ENCODE measurements around the gene ARHGEF39.

Gene ARHGEF39

DNA sequence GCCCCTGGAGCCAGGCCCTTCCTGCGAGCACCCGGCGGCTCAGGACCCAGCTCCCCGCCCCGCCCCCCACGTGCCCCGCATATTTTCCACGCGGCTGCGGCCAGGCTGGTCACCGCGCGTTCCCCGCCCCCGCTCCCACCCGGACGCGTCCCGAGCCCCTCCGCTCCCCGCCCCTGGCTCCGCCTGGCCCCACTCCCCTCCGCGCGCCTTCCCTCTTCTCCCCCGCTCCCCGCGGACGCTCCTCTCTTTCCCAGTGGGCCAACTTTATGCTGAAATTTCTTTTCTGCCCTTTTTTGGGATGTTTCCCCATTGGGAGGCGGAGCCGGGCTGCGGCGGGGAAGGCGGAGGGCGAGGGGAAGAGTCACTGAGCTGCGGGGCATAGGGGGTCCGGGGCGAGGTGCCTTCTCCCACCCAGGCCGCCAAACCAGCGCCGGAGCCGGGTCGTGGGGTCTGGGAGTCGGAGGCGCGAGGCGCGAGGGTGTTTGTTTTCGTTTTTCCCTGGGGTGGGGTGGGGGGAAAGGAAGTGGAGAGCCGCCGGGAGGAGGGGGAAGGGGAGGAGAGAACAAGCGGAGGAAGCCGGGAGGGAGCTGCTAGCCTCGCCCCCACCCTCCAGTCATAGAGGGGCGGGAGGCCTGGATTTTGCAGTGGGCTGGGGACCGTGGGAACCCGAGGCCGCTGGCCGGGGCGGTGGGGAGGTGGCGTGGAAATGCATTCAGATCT is 25.8 kb upstream of the ARHGEF39 start:
- DNase-seq: peak in 1 of 2 experiments; percentile 36

GRCh38 chr9:35690294-35690613 is 25.3 kb upstream of the ARHGEF39 start:
- peak in 1 of 2 experiments; percentile 33 for DNase-seq

DNA sequence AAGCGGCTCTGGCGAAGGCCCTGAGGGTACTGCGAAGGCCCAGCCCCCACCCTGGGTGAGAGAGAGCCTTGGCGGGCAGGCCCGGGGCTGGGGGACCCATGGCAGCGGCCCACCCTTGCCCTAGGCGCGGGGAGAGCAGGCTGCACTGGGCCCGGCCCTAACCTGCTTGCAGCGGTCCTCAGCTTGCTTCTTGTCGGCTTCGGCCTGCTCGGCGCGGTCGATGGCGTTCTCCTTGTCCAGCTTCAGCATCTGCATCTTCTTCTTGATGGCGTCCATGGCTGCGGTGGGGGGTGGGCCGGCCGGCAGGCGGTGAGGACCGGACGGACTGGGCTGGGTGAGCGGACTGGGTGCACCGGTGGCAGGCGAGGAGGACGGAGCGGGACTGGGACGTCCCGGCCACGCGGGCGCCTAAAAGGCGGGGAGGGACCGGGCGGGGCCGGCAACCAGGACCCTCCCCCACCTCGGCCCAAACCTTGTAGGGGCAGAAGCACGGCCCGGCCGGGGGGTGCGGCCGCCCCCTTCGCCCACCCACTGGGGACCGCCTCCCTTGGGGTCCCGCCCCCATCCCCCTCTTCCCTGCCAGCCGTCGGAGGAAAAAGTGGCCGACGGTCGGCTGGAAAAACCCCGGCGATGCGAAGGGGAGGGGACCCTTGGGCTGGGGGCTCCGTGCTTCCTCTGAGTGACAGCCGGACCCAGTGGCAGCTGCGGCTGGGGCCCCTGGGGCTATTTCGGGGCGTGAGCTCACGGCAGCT is 24.7 kb upstream of the ARHGEF39 start, which contains the start of gene TPM2:
Gene TPM2, minus strand, starts transcription at position 384 of the 752 bp plus-strand sequence. Its CDS starts 108 bp downstream, at position 276.
- DNase-seq: peak in 1 of 2 experiments; percentile 68

DNA sequence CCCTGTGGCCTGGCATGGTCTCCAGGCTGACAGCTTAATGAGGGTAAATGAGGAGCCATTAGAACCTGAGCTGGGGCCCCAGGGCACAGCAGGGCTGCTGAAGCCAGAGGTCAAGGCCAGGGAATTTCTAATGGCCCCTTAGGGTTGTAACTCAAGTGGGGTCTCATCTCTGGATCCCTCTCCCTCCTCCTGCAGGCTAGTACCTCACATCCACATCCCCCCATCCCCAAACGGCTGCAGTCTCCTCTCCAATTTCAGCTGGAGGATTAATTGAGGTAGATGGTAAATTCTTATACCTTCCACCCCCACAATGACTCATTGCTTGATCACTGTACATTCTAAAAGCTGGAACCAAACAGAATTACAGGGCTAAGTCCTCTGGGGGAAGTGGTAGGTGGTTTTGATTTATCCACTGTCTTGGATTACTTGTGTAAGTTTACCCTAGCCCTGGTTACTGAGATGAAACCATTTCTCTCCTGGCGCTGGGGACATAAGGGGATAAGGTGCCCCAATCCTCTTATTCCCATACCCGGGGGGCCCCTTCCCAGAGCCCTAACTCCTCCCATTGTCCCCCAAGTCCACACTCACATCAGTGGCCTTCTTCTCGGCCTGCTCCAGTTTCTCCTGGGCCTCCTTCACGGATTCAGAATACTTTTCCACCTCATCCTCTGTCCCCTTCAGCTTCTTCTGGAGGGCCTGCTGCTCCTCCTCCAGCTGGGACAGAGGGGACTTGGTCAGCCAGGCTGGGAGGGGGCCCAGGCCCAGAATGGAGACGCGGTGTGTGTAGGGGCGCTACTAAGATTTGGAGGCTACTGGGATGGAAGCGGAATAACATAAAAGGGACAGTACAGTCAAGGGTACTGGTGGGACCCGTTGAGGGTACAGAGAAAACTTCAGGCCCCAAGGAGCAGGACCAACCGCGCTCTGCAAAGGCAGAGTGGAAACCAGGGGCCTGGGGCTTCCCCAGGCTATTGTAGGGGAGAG is 23.9 kb upstream of the ARHGEF39 start:
- DNase-seq: no peak

- no peak for DNase-seq
Measured at GRCh38 chr9:35687972-35688557, 23.1 kb upstream of the ARHGEF39 start.

DNA sequence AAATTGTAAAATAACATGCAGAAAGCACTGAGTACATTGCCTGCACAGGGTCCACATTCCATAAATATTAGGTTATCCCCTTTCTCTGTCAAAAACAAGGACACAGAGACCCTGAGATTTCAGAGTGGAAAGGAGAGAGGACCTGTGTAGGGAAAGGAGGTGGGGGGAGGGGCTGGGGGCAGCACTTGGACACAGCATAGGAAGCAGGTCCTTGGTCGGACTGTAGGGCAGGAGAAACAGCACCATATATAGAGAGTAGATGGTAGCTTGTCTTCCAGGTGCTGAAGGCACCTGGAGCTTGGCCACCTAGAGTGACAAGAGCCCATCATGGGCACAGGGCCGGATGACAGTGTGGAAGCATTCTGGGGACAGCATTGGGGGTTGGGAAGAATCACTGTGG is 22.3 kb upstream of the ARHGEF39 start:
- DNase-seq: no peak

DNA sequence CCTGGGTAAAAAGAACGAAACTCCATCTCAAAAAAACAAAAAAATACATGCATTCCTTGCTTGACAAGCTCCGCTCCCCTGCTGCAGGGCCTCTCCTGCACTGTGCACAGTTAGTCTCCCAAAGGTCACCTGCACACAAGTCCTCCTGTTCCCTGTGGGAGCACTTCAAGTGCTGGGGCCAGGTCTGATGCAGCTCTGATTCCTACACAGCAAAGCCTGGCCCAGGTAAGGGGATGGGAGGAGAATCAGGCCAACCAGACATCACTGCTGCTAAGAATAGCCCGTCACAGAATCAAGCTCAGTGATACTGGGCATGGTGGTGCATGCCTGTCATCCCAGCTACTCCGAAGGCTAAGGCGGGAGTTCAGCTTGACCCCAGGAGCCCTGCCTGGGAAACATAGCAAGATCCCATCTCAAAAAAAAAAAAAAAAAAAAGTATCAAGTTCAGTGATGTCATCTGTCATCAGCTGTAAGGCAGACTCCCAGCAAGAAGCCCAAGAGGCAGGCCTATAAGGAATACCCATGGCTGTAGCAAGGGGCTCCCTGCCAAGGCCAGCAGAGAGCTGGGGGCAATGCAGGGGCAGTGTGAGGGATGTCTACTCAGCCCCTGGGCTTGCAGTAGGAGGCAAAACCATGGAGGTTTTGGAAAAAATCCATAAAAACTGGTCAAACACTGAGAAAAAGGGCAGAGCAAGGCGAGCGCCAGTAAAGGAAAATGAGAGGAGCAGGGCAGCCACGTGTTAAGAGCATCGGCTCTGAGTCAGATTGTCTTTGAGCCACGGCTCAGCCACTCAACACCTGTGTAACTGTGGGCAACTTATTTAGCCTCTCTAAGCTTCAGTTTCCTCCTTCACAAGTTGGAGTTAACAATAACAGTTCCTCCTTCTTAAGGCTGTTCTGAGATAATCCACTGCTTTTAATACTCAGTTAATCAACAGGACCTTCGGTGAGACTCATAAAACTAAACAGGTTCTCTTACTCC is 21.5 kb upstream of the ARHGEF39 start:
- DNase-seq: no peak

DNA sequence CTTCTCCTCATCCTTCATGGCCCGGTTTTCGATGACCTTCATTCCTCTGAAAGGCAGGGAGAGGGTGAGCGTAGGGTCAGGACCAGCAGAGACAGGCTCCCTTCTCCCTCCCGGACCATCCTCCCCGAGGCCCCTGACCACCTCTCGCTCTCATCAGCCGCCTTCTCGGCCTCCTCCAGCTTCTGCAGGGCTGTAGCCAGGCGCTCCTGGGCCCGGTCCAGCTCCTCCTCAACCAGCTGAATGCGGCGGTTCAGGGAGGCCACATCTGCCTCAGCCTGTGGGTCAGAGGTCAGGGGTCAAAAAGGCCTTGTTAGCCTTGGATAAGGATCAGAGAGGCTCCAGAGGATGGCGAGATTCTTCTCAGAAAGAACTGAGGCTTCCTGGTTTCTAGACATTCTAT is 20.5 kb upstream of the ARHGEF39 start:
- DNase-seq: no peak

- no peak for DNase-seq
Measured at GRCh38 chr9:35684921-35685320, 19.9 kb upstream of the ARHGEF39 start.

GRCh38 chr9:35683323-35683722 is 18.3 kb upstream of the ARHGEF39 start:
- no peak for DNase-seq

DNA sequence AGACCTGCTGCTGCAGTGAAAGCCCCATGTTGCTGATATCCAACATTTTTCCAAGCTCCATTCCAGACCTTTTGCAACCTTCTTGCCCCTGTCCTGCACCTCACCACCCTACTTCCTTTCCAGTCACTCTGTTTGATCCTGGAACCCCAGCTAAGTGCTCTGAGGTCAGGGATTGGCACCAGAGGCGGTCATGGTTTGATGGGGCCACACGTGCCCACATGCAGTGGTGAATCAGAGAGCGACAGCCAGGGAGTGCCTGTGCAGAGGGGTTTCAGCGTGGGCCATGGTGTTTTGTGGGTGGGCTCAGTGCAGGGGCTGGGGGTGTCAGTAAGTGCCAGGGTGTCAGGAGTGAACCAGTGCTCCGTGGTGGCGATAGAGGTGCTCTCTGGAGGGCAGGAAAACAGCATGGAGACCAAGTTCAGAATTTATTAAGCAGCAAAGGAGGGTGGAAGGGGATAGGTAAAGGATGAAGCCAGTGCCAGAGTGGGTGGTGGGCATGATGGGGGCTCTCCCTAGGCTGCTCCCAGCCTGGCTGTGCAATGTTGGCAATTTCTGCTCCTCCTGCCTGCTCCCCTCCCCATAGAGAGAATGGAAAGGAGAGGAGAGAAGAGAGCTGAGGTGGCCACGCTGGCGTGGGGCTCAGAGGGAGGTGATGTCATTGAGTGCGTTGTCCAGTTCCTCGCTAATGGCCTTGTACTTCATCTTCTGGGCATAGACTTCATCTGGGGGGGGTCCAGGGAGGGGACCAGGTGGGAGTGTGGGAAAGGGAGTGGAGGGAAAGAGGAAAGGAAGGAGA is 17.7 kb upstream of the ARHGEF39 start:
- no peak for DNase-seq

GRCh38 chr9:35682051-35682450 is 17.1 kb upstream of the ARHGEF39 start:
- DNase-seq: no peak

DNA sequence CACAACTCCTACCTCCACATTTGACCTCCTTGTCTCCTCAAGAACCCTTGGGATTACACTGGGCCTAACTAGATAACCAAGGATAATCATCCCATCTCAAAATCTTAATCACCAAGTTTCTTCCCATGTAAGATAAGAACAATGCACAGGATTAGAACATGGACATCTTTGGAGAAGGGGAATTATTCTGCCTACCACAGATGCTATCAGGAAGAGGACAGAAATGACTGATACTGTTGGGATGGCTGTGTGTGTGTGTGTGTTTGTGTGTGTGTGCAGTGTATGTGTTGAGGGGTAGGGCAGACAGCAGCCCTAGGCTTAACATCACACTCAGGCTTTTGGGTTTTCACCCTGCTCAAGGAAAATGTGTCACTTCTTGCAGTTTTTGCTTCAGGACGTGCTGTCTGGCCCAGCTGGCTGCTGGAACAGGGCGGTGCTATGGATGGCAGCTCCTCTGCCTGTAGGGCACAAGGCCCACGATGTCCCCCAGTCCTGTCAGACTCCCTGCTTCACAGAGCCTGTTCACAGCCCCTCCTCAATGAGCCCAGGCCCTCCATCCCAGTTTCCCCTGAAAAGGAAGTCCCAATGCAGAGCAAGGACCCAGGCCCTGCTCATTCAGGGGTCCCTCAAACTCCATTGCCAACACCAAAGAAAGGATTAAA is 16.5 kb upstream of the ARHGEF39 start:
- DNase-seq: no peak

GRCh38 chr9:35680331-35681105 is 15.5 kb upstream of the ARHGEF39 start:
- no peak for DNase-seq

- no peak for DNase-seq
Measured at GRCh38 chr9:35679766-35680330, 14.9 kb upstream of the ARHGEF39 start.

GRCh38 chr9:35679091-35679490 is 14.1 kb upstream of the ARHGEF39 start:
- no peak for DNase-seq

DNA sequence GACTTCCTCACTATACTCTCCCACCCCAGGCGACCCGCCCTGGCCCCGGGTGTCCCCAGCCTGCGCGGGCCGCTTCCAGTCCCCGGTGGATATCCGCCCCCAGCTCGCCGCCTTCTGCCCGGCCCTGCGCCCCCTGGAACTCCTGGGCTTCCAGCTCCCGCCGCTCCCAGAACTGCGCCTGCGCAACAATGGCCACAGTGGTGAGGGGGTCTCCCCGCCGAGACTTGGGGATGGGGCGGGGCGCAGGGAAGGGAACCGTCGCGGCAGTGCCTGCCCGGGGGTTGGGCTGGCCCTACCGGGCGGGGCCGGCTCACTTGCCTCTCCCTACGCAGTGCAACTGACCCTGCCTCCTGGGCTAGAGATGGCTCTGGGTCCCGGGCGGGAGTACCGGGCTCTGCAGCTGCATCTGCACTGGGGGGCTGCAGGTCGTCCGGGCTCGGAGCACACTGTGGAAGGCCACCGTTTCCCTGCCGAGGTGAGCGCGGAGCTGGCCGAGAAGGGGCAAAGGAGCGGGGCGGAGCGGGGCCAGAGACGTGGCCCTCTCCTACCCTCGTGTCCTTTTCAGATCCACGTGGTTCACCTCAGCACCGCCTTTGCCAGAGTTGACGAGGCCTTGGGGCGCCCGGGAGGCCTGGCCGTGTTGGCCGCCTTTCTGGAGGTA is 10.9 kb upstream of the ARHGEF39 start:
- no peak for DNase-seq

- DNase-seq: no peak
Measured at GRCh38 chr9:35675204-35675603, 10.2 kb upstream of the ARHGEF39 start.

DNA sequence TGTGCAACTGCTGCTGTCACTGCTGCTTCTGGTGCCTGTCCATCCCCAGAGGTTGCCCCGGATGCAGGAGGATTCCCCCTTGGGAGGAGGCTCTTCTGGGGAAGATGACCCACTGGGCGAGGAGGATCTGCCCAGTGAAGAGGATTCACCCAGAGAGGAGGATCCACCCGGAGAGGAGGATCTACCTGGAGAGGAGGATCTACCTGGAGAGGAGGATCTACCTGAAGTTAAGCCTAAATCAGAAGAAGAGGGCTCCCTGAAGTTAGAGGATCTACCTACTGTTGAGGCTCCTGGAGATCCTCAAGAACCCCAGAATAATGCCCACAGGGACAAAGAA is 9.0 kb upstream of the ARHGEF39 start:
- DNase-seq: no peak

Measured in SW 1271 (cell line).